Activated naive CD4-positive, alpha-beta T cell treated with Interleukin-2 at 50 U/mL for 16 hours (primary cell): ENCODE data around the gene BRF1.
"Not testable (repeated sequence)": the region's sequence is repeated elsewhere in the genome, so short reads cannot be mapped to it uniquely, and the experiment has no call there.

Source experiments
- DNase-seq: peaks from one replicate; pipeline ENCODE4 v3.0.0-alpha.2; 2020

Gene BRF1

GRCh38 chr14:105314287-105315200 is 13.7 kb upstream of the BRF1 start, which contains the start of gene PACS2:
Gene PACS2, plus strand, starts transcription at chr14:105314748. Its CDS starts 171 bp downstream, at chr14:105314919.
- DNase-seq, result peak; percentile 75

GRCh38 chr14:105313381-105314286 is 12.8 kb upstream of the BRF1 start:
- DNase-seq, result peak; percentile 5

- no peak for DNase-seq
These were observed 12.2 kb upstream of the BRF1 start for GRCh38 chr14:105312973-105313372.

GRCh38 chr14:105311838-105312237 is 11.0 kb upstream of the BRF1 start:
- DNase-seq, result no peak

GRCh38 chr14:105309371-105309770 is 8.6 kb upstream of the BRF1 start:
- no peak for DNase-seq

- no peak for DNase-seq
These were observed 6.4 kb upstream of the BRF1 start for GRCh38 chr14:105307052-105307727.

- DNase-seq, result no peak
These were observed 5.0 kb upstream of the BRF1 start for GRCh38 chr14:105305791-105306190.

GRCh38 chr14:105305345-105305744 is 4.5 kb upstream of the BRF1 start:
- DNase-seq, result no peak

- DNase-seq, result no peak
These were observed 3.8 kb upstream of the BRF1 start for GRCh38 chr14:105304565-105304964.

GRCh38 chr14:105303949-105304348 is 3.1 kb upstream of the BRF1 start:
- DNase-seq, result no peak

GRCh38 chr14:105301915-105302249 is 1.1 kb upstream of the BRF1 start:
- not testable (repeated sequence) for DNase-seq

- DNase-seq, result peak; percentile 99
These were observed 508 bp upstream of the BRF1 start for GRCh38 chr14:105301103-105301914.

- peak; percentile 4 for DNase-seq
These were observed 903 bp downstream of the BRF1 start for GRCh38 chr14:105299654-105300541.

- DNase-seq, result not testable (repeated sequence)
These were observed 3.5 kb downstream of the BRF1 start for GRCh38 chr14:105297311-105297710.

GRCh38 chr14:105294142-105294597 is 6.6 kb downstream of the BRF1 start:
- DNase-seq, result peak; percentile 58

GRCh38 chr14:105292826-105293711 is 7.7 kb downstream of the BRF1 start:
- peak; percentile 32 for DNase-seq

GRCh38 chr14:105290621-105291346 is 10.0 kb downstream of the BRF1 start:
- no peak for DNase-seq

- DNase-seq, result not testable (repeated sequence)
These were observed 11.9 kb downstream of the BRF1 start for GRCh38 chr14:105288936-105289335.
